Kidney capillary endothelial cell (primary cell): Measurements from ENCODE around the gene TRABD2B.

Experiments used
- DNase-seq: peaks from one replicate; pipeline ENCODE4 v3.0.0-alpha.2; 2018; ENCODE audit warnings: low spot score

TRABD2B gene

DNA sequence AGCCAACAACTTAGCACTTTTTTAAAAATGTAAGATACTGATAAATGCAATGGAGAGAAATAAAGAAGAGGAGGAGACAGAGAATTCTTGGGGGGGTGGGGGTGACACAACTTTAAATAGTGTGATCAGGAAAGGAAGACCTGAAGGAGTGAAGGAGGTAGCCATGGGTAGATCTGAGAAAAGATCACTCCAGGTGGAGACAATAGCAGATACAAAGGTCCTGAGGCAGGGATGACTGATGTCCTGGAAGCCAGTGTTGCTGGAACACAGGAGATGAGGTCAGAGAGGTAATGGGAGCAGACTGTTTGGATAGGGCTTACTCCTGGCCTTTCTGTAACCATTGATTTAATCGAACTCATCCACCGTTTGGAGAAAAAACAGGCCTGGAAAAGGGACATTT lies 24.6 kb upstream of the TRABD2B start:
- DNase-seq: no peak

DNA sequence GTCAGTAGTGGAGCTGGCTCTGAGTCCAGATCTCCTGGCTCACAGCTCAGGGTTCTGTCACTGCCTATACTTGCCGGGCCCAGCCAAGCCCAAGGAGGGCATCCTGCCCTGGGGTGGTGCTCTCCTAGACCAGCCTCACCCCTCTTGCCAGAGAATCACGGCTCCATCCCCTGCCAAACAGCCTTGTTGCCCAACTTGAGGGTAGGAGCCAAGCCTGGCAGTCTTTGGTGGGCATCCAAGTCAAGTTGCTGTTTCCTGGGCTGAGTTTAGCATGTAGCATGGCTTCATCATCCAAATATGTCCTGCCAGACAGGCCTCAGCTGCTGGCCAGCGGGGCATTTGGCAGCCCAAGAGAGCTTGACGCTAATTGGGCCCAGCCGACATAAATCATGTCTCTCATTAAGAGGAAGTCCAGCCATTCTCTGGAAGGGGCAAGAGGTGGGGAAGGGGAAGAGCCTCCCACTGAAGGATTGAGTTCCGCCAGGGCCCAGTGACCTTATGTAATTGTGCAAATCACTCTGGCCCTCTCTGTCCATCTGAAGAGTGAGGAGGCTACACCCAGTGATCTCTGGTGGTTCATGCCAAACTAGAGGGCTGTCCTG lies 22.6 kb upstream of the TRABD2B start:
- no peak for DNase-seq

DNA sequence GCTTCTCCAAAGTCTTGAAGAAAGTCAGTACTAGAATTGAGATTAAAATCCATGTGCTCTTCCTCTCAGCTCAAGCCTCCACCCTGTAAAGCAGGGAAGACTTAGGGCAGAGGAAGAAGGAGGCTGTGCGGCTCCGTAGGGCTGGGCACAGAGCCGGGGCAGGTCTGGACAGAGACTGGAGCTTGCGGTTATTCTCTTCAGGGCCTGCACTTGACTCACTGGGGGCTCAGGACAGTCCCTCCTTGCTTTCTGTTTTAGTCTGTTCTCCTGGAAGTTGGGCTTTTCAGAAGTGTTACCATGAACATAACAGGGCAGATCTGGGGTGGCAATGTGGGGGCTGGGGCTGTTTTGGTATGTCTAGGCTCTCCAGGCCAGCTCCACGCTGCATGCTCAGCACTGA lies 21.6 kb upstream of the TRABD2B start:
- DNase-seq: no peak

DNA sequence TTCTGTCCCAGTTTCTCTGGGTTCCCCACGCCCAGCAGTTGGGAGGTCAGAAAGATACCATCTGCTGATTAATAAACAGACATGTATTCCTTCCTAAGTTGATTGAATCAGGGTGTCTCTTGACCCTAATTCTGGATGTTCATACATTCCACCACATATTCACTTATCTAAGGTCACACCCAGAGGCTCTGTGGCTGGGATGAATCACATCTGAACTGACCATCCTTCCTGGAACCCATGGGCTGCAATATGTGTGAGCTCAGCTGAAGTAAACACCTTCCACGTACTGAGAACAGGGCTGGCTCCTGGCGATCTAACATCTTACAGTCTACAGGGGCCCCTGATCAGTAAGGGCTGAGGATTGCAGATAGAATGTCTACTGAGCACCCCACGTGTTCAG lies 20.5 kb upstream of the TRABD2B start:
- DNase-seq: no peak

- no peak for DNase-seq
Measured at GRCh38 chr1:48016515-48016914, 19.3 kb upstream of the TRABD2B start.

- DNase-seq: no peak
Measured at GRCh38 chr1:48013270-48013669, 16.1 kb upstream of the TRABD2B start.

DNA sequence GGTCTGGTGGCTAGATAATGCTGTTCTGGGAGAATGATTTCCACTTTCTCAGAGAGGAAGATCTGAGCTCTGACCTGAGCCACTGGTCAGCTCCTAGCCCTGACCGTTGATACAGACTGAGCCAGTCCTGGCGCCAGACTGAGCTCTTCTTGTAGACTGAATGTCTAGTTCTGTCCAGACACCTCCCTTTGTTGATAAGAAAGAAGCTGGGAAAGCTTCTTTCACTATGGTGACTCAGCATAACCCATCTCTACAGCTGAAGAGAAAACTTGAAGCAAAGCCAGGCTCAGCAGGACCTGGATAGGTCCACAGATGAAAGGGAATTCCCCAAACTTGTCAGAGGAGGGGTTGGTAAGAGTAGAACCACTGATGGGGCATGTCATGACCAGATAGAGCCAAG lies 9.9 kb upstream of the TRABD2B start:
- DNase-seq: no peak

GRCh38 chr1:48006264-48006663 lies 9.1 kb upstream of the TRABD2B start:
- no peak for DNase-seq

- no peak for DNase-seq
Measured at GRCh38 chr1:48005253-48006117, 8.3 kb upstream of the TRABD2B start.

DNA sequence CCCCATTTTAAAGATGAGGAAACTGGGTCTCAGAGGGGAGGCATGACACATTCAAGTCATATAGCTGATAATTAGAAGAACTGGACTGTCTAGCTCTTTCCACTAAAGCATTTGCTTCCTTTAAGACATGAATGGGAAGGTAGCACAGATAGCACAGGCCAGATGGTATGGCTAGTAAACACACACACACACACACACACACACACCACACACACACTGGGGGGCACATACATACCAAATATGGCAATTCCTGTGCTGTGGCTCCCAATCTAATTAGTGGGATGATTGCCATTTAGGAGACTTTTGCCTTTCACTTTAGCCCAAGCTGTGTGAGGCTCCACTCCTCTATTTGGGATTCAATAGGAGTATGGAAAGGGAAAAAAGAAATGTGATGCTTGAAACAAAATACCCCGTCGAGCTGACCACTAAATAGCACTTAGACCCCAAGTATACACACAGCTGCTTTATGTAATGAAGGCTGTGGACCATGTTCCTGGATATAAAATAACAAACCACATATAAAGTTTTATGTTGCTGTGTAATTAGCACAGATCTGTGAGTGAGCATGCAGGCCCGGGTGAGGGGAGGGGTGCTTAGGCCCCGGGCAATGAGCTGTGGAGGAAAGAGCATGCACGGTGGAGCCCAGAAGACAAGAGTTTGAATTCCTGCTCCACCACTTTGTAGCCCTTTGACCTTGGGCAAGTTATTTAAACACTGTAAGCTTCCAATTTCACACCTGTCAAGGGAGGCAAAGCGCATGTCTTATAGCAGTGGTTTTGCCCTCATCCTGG lies 6.8 kb upstream of the TRABD2B start:
- no peak for DNase-seq

DNA sequence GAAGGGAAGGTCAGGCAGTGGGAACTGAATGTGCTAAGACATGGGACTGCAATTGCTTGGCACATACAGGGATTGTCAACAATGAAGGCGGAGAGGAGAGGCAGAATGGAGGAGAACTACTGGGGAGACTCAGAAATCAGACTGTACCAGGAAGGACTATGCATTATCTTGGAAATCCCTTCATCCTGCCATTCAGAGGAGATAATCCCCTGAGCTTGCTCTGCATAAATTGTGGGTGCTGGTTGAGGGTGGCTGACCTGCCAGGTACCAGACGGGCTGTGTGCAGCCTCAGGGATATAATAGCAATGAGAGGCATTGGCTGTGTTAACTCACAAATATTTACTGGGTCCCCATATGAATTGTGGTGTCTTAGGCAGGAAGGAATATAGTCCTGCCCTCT lies 5.0 kb upstream of the TRABD2B start:
- DNase-seq: no peak

GRCh38 chr1:48001696-48002095 lies 4.5 kb upstream of the TRABD2B start:
- DNase-seq: no peak

GRCh38 chr1:48000883-48001282 lies 3.7 kb upstream of the TRABD2B start:
- no peak for DNase-seq

GRCh38 chr1:47999097-47999496 lies 1.9 kb upstream of the TRABD2B start:
- no peak for DNase-seq

GRCh38 chr1:47998396-47998990 lies 1.3 kb upstream of the TRABD2B start:
- DNase-seq: no peak

DNA sequence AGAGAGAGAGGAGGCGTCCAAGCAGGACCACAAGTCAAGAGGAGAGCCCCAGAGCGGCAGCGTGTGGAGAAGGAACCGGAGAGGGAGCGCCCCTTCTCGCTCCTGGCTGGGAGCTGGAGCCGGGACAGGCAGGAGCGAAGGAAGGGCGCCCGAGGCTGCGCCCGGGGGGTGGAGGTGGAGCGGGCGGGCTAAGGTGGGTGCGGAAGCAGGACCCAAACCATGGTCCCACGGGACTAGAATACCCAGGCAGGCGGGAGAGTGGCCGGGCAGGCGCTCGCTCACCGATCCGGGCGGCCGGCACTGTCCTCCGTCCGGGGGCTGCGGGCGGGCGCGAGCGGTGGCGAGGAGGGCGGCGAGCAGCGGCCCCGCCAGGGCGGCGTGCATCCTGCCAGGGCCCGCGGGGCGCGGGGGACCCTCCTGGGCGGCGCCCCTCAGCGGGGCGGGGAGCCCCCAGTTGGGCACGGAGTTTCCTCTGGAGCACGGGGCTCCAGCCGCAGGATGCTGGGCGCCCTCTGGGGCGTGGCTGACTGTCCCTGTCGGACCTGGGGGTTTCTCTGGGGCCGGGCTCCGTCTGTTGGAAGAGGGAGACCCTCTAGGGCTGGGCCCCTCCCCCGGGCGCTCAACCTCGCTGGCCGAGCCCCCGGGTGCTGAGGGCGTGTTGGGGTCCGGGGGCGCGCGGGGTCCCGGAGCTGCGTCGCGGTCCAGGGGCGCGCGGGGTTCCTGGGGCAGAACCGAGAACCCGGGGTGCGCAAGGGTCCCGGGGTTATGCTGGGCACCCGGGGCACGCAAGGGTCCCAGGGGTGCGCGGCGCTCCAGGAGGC lies 569 bp downstream of the TRABD2B start:
- DNase-seq: no peak

GRCh38 chr1:47996060-47996405 lies 1.2 kb downstream of the TRABD2B start:
- DNase-seq: no peak

DNA sequence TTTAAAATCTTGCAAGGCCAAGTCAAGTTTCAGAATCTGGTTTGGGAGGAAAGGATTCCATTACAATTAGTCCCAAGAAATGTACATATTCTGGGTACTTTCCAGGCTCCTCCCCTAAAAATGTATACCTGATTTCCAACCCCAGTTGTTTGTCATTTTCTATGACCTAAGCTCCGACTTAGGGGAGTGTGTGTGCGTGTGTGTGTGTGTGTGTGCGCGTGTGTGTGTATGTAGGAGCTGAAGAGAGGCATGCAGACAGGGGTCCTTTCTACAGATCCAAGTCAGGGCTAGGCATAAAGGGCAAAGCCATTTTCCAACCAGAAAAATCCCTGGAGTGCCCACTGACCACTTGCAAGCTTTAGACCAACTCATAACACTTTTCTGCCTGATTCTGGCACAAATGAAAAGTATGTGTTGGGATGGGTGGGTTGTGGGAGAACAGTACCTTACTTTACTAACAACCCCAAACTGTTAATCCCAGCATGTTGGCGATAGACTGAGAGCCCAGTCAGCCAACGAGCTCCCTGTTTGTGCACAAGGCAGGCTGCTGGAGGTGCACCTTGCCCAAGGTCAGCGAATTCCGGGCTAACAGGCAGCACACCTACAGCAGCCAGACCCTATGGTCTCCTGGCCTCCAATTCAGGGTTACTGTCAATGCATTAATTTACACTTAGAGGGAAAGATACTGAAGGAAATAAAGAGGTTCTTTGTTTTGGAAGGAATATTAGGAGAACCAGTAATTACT lies 1.7 kb downstream of the TRABD2B start:
- no peak for DNase-seq

DNA sequence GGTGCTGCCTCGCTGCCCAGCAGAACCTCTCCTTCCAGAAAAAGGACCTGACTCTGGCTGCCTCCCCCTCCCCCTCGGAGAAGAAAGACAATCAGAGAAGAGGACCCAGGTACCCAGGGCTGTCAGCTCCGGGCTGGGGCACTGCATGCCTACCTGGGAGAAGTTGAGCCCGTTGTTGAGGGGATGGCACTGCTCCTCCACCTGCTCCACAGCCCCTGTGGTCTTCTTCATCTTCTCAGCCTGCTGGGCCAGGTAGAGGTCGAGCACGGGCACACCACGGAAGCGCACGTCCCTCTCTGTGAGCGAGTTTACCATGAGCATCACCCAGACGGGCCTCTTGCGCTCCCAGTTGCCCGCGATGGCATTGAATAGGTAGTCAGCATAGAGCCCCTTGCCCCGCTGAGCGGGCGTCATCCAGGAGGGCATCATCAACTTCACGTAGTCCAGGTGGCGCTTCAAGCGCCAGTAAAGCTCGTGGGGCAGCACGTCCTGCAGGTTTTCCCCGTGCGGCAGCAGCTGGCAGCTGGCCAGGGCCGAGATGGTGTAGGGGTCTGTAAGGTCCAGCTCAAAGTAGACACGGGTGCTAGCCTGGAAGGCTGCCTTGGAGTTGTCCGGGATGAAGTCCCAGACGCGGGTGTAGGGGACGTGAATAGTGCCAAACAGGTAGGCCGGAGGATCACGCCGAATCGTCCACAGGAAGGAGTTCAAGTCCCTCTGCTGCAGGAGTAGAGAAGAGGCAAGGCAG lies 3.1 kb downstream of the TRABD2B start:
- no peak for DNase-seq

DNA sequence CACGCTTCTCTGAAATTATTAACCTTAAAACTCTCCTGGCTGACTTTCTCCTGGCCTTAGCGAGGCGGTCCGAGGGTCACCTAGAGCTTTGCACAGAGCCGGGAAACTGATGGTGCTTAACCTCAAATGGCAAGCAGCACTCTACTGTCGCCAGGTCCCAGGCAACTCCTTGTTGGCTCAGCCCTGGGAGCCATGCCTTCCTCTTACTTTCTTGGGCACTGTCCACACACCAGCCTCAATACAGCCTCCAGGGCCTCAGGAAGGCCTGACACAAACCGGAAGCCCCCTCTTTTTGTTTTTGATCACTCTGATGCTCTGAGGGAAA lies 3.8 kb downstream of the TRABD2B start:
- DNase-seq: no peak
